A673 (cell line): ENCODE data around the gene TRPM4. TPM values are rescaled to one million over a fixed set of nuclear protein-coding genes. Genes with fewer than 3 reads are reported as not detected.
"Not testable (repeated sequence)": the region's sequence is repeated elsewhere in the genome, so short reads cannot be mapped to it uniquely, and the experiment has no call there.

Experiments used
- BruUV-seq: library from RNA; stranded (reverse); fragments of 400-500 nt; replicated peaks from 2 replicates; lab custom pipeline; 2021; lab: Mats Ljungman, UMichigan
- CTCF ChIA-PET: fragments of 300-600 bp; sonication (Branson Sonifier 250); formaldehyde crosslinking; loops from one replicate; lab custom pipeline; 2022; ENCODE audit warnings: antibody characterized with exemption; lab: Charles Lee
- POLR2A ChIA-PET: fragments of 300-600 bp; sonication (Branson Sonifier 250); formaldehyde crosslinking; loops from one replicate; lab custom pipeline; 2022; ENCODE audit warnings: antibody characterized with exemption; ENCODE audit not compliant: low non-redundant PET; lab: Charles Lee
- DNase-seq: peaks from one replicate; pipeline ENCODE4 v3.0.0-alpha.2; 2015; ENCODE audit warnings: low spot score
- H3K27ac ChIP-seq: fragments of 200-600 bp; sonication (generic); 2 replicates; pipeline ENCODE4 v1.5.1; 2016; ENCODE audit warnings: mixed run types, low read depth, mild to moderate bottlenecking, mixed read lengths, antibody characterized with exemption, low read length; ENCODE audit not compliant: poor library complexity, severe bottlenecking
- H3K27me3 ChIP-seq: fragments of 200-600 bp; sonication (generic); replicated peaks from 2 replicates; pipeline ENCODE4 v1.6.1; 2017; ENCODE audit warnings: mixed run types, low read depth, mild to moderate bottlenecking, mixed read lengths, antibody characterized with exemption, low read length; ENCODE audit not compliant: insufficient read depth, poor library complexity
- H3K36me3 ChIP-seq: fragments of 200-600 bp; sonication (generic); 2 replicates; pipeline ENCODE4 v1.6.1; 2016; ENCODE audit warnings: mixed run types, mild to moderate bottlenecking, mixed read lengths, antibody characterized with exemption, low read length; ENCODE audit not compliant: insufficient read depth, poor library complexity, severe bottlenecking
- H3K4me1 ChIP-seq: fragments of 200-600 bp; sonication (generic); 2 replicates; pipeline ENCODE4 v1.6.1; 2017; ENCODE audit warnings: mixed run types, mild to moderate bottlenecking, mixed read lengths, antibody characterized with exemption, low read length; ENCODE audit not compliant: insufficient read depth, poor library complexity, severe bottlenecking
- H3K4me3 ChIP-seq: fragments of 200-600 bp; sonication (generic); 2 replicates; pipeline ENCODE4 v1.5.1; 2016; ENCODE audit warnings: low read depth, mixed run types, mild to moderate bottlenecking, mixed read lengths, low read length; ENCODE audit not compliant: poor library complexity, severe bottlenecking
- H3K9me3 ChIP-seq: fragments of 200-600 bp; sonication (generic); 2 replicates; pipeline ENCODE4 v1.6.1; 2016; ENCODE audit warnings: mixed run types, low read depth, mild to moderate bottlenecking, mixed read lengths, antibody characterized with exemption, low read length; ENCODE audit not compliant: poor library complexity, severe bottlenecking
- EZH2 ChIP-seq: fragments of 200-600 bp; sonication (generic); IDR thresholded peaks from 2 replicates; pipeline ENCODE4 v1.6.1; 2017; ENCODE audit warnings: borderline replicate concordance, low read depth, mild to moderate bottlenecking, mixed read lengths, antibody characterized with exemption, low read length; ENCODE audit not compliant: poor library complexity, severe bottlenecking
- intact Hi-C: fragments of 100-400 bp; cut with micrococcal nuclease; formaldehyde crosslinking; loops from one replicate; pipeline ENCODE4 v1.10.0; 2022; ENCODE audit not compliant: unreplicated experiment
- total RNA-seq: library from RNA; stranded (reverse); gene quantifications from 2 replicates; pipeline ENCODE4 v1.2.3, GENCODE V29; 2021
- TF ChIP-seq, protein P1 (sequence below): fragments of 300-800, 200-600 bp; sonication (generic); conservative IDR thresholded peaks from 2 replicates; pipeline ENCODE4 v1.5.1; 2017; ENCODE audit warnings: low read depth, mild to moderate bottlenecking, antibody characterized with exemption, low read length, moderate library complexity, mixed read lengths

TRPM4 gene
- total RNA-seq, 1 experiment from 2014 or later: 107 TPM

DNA sequence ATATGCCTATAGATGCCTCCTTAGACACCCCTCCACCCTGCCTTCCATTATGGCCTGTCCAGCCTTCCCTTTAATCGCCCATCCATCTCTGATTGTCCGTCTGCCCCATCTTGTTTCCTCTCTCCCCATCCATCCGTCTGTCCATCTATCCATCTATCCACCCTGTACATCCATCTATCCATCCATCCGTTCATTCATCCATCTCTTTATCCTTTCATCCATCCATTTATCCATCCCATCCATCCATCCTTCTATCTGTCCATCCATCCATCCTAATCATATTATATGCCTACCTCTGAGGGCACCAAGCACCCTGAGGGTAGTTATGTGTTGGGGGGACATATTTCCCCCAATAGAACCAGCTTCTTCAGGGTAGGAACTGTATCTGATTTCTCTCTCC, 23.1 kb downstream of the TRPM4 start:
- TF ChIP-seq, protein P1, sequence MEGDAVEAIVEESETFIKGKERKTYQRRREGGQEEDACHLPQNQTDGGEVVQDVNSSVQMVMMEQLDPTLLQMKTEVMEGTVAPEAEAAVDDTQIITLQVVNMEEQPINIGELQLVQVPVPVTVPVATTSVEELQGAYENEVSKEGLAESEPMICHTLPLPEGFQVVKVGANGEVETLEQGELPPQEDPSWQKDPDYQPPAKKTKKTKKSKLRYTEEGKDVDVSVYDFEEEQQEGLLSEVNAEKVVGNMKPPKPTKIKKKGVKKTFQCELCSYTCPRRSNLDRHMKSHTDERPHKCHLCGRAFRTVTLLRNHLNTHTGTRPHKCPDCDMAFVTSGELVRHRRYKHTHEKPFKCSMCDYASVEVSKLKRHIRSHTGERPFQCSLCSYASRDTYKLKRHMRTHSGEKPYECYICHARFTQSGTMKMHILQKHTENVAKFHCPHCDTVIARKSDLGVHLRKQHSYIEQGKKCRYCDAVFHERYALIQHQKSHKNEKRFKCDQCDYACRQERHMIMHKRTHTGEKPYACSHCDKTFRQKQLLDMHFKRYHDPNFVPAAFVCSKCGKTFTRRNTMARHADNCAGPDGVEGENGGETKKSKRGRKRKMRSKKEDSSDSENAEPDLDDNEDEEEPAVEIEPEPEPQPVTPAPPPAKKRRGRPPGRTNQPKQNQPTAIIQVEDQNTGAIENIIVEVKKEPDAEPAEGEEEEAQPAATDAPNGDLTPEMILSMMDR: no peak
- no peak for TF ChIP-seq EZH2
- intact Hi-C loops: no loop called here
- ChIA-PET CTCF (interaction anchor here (0.7 to 0.9 kb wide), 2 partner anchors 18 to 42 kb away, joined by 3 to 10 read pairs; no protein-coding TSS in a partner anchor), POLR2A (no interaction called here)
- BruUV-seq: no TSS peak
- H3K9me3 ChIP-seq: no peaks in the 10 kb centered on the region
- no peak overlapping the region for H3K4me3 ChIP-seq
- H3K4me1 ChIP-seq: peaks cover 5% of the 10 kb centered on the region
- no peaks in the 10 kb centered on the region for H3K27me3 ChIP-seq
- DNase-seq: no peak
- H3K36me3 ChIP-seq: peaks cover 18% of the 10 kb centered on the region
- no peak overlapping the region for H3K27ac ChIP-seq

DNA sequence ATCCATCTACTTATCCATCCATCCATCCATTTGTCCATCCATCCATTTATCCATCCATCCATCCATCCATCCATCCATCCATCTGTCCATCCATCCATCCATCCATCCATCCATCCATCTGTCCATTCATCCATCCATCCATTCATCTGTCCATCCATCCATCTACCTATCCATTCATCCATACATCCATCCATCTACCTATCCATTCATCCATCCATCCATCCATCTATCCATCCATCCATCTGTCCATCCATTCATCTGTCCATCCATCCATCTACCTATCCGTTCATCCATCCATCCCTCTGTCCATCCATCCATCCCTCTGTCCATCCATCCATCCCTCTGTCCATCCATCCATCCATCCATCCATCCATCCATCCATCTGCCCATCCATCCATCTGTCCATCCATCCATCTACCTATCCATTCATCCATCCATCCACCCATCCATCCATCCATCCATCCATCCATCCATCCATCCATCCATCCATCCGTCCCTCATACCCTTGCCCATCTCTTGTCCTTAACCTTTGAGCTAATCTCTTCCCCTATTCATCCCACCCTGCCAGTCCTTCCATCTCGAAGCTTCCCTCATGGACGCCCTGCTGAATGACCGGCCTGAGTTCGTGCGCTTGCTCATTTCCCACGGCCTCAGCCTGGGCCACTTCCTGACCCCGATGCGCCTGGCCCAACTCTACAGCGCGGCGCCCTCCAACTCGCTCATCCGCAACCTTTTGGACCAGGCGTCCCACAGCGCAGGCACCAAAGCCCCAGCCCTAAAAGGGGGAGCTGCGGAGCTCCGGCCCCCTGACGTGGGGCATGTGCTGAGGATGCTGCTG, 24.6 kb downstream of the TRPM4 start:
- H3K27me3 ChIP-seq, DNase-seq, H3K9me3 ChIP-seq, H3K4me3 ChIP-seq, POLR2A ChIA-PET, H3K27ac ChIP-seq, intact Hi-C loops, H3K4me1 ChIP-seq, CTCF ChIA-PET, BruUV-seq: not testable (repeated sequence)
- peaks cover 18% of the 10 kb centered on the region for H3K36me3 ChIP-seq

DNA sequence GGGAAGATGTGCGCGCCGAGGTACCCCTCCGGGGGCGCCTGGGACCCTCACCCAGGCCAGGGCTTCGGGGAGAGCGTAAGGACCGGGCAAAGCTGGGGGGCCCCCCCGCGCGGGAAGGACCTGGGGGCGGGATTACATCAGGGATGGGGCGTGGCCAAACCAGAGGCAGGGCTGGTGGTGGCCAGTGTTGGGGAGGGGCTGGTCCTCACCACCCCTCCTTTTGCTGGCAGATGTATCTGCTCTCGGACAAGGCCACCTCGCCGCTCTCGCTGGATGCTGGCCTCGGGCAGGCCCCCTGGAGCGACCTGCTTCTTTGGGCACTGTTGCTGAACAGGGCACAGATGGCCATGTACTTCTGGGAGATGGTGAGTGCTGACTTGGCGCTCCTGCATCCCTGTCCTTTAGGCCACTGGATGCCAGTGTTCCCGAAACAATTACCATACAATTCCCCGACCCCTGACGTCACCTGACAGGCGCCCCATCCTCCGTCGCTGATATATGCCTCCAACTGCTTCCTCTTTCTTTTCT, 25.3 kb downstream of the TRPM4 start:
- H3K4me3 ChIP-seq: no peak overlapping the region
- TF ChIP-seq, protein P1: no peak
- no peak for TF ChIP-seq EZH2
- ChIA-PET CTCF (no interaction called here), POLR2A (no interaction called here)
- H3K36me3 ChIP-seq: peaks cover 20% of the 10 kb centered on the region
- intact Hi-C loops: no loop called here
- H3K4me1 ChIP-seq: no peaks in the 10 kb centered on the region
- DNase-seq: no peak
- no peaks in the 10 kb centered on the region for H3K9me3 ChIP-seq
- H3K27me3 ChIP-seq: no peaks in the 10 kb centered on the region
- BruUV-seq: no TSS peak
- no peak overlapping the region for H3K27ac ChIP-seq
